GM19324 (cell line): ENCODE results near the gene CLIC5.

ENCODE experiments used
- ATAC-seq: cut with Tn5 transposase; IDR thresholded peaks from one replicate; pipeline ENCODE4 v1.9.1; 2021; ENCODE audit warnings: mild to moderate bottlenecking, moderate library complexity; ENCODE audit not compliant: unreplicated experiment, low FRiP score

CLIC5 gene

DNA sequence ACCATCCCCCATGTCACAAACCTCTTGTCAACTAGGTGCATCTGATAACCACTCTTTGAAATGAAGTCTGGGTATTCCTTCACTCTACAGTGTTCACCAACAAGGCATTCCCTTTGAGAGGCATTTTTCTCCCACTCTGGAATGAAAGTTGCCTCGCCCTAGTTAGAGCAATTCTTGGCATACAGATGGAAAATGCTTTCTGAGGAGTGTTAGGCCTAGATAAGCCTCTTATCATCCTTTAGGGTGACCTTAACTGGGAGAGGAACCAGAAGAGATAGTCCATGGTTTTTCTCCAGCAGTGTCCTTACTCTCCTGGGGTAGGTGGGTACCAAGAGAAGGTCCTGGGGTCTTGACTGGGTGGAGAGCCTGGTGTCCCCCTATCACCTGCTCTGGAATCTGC, 14.8 kb downstream of the CLIC5 start:
- no peak for ATAC-seq

DNA sequence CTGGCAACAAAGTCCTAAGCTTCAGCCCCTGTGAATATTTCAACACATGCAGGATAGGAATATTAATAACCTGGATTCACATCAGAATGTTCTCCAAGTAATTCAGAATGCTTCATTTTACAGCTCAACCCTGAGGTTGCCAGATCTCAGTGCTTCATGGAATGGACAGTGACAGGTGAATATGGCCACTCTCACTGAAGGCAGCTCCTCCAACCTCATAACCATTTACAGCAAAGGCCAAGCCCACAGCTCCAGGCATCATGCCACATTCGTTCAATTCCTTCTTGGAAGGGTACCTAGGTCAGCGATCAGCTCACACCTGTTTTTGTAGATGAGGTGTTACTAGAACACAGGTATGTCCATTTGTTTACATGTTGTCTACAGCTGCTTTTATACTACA, 17.1 kb downstream of the CLIC5 start:
- ATAC-seq = no peak

DNA sequence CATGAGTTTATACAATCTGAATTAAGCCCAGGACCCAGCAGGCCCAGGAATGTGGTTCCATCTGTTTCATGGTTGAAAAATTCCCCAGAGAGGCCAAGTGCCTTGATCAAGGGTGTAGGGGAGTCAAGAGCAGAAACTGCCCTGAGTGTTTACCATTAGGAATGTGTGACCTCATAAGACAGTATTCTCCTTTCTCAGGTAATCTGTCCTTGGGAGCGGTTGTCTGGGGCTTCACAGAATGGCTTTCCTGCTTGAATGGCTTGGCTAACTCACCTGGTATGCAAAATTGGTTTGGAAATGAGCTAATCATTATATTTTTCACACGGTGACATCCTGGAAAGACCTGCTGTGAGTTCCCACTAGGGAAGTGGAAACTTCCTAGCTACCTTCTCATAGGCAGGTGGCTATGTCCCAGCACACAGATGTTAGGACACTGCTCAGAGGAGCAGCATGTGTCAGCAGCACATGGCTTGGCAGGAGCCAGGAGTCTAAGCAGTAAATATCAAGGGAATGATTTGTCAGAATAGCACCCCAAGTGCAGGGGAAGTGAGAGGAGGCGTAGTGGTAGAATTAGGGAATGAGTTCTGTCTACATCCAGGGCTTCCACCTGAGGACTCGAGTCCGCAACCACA, 17.7 kb downstream of the CLIC5 start:
- ATAC-seq = no peak

DNA sequence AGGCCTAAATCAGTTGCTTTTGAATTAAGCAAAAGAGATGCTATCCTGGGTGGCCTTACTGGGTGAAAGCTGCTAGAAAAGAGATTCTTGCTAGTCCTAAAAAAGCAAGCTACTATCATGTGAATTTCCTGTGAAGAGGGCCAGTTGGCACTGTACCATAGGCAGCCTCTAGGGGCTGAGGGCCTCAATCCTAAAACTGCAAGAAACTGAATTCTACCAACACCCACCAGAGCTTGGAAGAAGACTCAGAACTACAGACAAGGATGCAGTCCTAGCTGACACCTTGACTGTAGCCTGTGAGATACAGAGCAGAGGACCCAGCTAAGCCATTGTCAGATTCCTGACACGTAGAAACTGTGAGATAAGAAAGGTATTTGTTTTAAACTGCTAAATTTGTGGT, 24.5 kb downstream of the CLIC5 start:
- no peak for ATAC-seq

DNA sequence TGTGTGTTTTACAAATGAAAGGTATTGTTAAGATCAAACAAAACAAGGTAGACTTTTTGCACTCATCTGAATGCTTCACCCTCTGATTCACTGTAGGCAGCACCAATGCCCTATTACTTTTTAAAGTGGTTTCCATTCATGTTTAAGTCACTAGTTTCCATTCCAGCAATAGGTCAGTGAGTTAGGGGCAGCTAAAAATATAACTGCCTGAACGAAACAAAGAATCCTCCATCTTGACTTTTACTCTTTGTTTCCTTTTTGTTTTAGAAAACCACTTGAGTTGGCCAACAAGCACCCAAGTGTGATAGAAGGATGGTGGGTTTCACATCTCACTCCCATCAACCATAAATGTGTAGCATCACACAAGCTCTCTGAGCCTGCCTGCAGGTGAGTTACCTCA, 25.5 kb downstream of the CLIC5 start:
- no peak for ATAC-seq

DNA sequence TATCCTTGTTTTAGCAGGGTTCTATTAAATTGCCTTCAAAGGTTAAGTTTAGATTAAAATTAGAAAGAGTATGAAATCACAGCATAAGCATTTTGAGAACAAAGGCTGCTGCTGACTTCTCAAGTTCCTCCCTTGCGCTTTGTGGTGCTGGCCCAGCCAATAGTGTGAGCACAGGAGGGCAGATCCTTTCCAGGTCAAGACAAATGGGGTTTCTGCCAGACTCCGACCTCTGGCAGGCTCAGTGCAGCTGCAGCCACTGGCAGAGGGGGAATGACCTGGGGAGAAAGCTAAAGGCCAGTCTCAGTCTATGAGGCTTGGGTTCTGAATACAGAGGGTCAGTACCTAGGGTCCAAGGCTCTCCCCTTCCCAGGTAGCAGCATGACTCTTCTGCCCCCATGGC, 27.0 kb downstream of the CLIC5 start:
- ATAC-seq = no peak

DNA sequence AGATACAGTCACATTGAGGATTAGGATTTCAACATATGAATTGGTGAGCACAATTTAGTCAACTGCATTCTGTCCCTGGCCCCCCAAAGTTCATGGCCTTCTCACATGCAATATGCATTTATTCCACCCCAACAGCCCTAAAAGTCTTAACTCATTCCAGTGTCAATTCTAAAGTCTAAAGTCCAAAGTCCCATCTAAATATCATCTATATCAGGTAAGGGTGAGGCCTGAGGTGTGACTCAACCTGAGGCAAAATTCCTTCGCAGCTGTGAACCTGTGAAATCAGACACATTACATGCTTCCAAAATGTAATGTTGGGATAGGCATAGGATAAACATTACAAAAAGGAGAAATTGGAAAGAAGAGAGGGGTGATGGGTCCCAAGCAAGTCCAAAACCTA, 27.8 kb downstream of the CLIC5 start:
- no peak for ATAC-seq

DNA sequence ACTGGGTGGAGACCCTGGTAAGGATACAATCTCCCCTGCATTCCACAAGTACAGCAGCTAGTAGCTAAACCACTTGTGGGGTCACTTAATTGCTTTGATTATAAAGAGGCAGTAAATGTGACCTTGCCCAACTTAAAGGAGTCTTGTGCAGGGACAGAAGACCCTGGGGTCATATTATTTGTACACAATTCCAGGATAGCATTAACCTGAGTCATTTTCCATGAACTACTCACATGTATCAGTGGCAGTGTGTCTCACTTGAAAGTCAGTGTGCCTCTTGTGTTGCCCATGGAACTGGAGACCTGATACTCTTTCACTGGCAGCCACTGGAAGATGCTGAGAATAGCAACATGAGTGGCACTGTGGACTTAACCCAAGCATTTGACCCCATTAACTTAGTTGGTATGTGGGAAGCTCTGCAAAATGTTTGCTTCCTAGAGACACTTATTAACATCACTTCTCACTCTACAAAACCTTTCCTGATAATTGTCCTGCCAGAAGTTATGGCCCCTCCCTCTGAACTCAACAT, 28.9 kb downstream of the CLIC5 start:
- no peak for ATAC-seq

DNA sequence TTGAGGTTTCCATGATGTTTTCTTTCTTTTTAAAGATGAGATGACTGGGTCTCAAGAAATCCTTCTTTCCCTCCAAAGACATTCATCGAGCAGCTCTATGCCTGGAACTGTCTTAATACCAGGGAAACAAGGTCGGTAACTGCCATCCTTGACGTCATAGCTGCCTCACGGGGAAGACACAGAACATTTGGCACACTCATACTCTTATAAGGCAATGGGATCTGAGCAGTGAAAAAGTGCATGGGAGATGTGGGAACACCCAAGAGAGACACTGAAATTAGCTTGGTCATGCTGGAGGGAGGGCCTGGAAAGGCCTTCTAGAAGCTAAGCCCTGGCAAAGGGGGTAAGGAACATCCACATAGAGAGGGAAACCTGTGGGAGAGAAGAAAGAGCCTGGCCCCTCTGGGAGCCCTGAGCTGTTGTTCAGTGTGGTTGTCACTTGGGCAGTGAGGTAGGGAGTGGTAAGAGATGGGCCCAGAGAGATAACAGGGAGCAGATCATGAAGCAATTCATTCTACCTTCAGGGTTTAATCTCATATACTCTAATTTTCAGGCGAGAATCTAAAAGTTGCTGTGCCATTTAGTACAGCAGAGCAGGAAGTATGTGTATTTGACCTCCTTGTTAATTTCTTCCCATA, 30.8 kb downstream of the CLIC5 start:
- ATAC-seq = no peak

DNA sequence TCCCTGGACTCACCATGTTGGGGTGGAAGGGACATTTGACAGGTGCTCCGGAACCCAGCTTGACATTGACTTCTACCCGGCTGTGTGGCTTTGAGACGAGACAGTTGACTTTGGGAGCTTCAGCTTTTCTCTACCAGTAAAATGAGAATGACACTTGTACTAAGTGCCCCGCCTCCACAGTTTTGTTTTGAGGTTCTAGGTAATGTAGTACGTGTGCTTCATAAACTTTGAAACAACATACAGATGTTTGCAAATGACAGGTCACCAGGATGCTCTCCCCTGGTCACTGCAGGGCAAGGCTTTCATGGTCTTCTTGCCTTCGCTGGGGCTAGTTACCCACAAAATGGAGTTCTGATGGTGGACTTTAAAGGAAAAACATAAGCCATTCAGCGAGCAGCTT, 31.3 kb downstream of the CLIC5 start:
- no peak for ATAC-seq

DNA sequence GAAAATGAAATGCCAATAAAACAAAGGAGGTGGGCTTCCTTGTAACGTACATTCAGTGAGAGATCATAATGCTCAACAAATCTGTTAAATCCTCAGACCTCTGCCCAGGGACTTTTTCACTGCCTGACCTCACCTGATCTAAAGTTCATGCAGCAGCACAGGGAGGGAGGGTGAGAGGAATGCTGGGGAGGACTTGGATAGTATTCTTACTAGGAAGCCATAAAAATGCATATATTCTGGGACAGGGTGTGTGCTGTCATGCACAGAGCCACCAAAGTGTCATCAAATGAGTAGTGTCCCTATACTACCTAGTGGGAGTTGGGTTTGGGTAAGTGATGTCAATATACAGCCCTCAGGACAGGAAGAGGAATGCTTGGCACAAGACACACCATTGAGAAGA, 32.6 kb downstream of the CLIC5 start:
- no peak for ATAC-seq

DNA sequence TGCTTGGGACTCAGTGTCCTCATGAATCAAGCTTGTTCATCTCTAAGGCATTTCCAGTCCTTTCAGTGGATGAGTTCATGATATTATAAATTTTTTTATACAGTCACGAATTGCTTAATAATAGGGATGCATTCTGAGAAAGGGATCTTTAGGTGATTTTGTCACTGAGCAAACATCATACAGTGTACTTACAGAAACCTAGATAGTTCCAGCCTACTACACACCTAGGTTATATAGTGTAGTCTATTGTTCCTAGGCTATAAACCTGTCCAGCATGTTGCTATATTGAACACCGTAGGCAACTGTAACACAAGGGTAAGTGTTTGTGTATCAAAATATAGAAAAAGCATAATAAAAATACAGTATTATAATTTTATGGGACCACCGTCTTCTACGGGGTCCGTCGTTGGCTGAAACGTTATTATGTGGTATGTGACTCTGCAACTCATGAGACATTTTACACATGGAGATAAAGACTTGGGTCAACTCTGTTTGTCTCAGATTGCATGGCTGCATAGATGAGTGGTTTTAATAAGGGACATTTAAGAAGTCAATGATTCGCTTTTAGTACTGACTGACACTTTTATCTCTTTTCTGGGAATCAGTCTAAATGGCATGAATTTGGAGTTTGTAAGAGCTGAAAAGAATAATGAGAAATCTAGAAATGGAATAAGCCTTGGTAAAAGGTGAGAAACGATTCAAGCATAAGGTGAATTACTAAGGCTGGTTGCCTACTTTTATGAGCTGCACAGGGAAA, 33.2 kb downstream of the CLIC5 start:
- no peak for ATAC-seq

DNA sequence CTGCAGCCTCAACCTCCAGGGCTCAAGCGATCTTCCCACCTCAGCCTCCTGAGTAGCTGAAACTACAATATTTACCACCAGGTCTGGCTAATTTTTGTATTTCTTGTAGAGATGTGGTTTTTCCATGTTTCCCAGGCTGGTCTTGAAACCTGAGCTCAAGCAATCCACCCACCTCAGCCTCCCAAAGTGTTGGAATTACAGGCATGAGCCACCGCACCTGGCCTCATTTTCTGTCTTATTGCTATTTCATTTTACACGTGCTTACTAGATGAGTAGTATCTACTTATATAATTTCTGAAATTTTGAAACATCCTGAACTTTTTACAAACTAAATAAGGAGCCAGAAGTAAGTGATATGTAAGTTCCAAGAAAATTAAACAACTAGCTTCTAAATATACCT, 34.6 kb downstream of the CLIC5 start:
- ATAC-seq = no peak

DNA sequence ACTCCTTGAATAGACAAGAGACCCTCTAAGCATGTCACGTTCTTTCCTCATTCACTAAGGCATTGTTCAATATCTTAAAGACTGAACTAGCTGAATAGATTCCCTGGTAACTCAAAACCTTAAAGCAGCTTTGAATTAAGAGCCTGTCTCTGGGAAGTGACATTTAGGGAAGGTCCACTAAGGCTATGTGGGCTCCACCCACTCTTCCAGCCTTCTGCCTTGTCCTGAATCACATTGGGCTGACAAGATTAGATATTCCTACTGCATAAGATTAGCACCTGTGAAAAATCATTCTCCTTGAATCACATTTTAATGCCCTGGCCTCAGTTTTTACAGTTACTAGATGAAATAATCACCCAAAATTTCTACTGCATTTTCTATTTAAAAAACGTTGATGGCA, 36.3 kb downstream of the CLIC5 start:
- no peak for ATAC-seq

DNA sequence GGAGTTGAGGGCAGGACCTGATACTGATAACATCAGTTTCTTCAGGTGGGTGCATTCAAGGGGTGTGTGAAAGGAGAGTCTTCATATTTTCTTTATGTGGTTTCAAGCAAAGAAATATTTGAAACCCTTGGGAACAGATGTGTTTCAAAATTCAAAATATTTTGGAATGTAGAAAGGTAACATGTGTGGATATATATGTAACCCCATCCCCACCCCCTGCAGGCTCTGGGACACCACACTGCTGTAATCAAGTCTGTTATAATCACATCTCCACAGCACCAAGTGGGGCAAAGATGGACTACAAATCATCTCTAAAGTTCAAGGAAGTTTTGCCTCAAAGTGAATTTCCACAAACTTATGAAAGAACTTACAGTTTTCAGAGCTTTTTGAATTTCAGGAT, 41.1 kb downstream of the CLIC5 start:
- ATAC-seq = no peak

DNA sequence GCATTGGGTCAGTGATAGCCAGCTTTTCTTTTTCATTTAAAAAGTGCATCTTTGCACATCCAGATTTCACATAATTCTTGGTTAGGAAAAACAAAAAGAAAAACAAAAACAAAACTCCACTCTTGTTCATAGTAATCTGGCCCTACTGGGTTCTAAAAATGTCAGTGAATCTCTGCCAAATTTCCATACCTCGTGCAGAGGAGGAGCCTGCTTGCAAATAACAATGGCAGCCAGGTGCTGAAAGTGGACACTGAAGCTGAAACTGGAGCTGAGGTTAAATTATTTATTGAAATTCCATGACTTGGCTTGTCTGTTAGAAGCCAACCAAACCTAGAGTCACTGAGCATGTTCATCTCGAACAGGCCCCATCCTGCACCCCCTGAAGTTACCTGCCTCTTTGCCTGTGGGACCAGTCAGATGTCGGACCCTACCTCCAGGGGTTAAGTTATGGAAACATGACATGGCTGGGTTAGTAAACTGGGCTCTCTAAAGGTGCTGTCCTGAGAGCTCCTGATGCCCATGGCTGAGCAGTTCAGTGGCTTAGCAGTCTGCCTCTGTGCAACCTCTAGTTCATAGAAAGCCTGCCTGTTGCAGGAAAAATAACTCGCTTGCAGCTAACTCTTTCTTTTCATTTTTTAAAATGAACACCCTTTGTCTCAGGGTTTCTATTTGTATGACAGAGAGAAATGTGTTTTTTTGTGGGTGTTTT, 42.7 kb downstream of the CLIC5 start:
- no peak for ATAC-seq

DNA sequence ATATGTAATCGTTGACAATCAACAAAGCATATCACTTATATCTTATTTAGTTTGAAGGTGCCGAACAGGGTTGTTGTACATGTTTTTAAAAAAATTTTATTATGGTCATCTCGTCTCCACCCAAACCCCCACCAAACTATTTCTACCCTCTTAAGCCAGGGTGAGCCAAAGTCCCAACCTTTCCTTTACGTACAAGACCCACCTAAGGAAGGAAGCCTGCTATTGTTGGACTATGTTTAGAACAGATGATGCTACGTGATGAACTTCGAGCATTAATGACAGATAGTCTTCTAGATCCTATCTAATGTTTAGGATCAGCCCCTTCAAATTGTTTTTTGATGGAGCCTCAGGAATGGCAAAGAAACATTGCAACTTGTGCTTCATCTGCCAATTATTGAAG, 44.4 kb downstream of the CLIC5 start:
- no peak for ATAC-seq

DNA sequence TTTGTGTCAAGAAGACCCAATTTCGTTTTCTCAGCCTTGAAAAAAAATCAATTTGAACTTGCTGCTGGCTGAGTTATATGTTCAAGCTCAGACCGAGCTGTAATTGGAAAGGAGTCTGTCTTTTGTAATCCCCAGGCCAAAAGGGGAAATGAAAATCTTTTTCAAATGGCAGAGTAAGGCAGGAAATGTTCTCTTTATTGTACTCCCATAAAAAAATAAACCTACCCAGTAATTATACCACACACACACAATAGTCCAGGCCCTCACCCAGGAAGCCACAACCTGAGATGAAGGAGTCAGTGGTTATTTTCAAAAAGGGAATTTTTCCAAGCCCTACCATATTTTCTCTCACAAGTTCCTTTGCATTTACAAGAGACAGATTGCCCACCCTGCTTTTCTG, 45.3 kb downstream of the CLIC5 start:
- no peak for ATAC-seq

DNA sequence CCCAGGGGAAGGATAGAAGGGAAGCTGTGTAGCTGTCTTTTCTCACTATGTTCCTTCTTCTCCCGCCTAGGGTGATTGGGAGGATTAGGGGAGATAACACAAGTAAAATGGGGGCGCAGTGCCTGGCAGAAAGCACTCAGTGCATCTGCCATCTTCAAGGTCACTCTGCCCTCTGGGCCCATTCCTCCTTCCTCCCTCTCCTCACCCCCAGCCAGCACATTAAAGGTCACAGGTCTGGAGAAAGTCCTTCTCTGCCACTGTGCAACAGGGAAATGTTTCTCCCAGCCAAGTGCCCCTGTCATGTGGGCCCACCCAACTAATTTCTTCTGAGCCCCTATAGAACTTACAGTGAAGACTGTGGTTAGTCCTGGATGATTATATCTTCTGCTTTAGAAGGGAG, 45.8 kb downstream of the CLIC5 start:
- no peak for ATAC-seq

DNA sequence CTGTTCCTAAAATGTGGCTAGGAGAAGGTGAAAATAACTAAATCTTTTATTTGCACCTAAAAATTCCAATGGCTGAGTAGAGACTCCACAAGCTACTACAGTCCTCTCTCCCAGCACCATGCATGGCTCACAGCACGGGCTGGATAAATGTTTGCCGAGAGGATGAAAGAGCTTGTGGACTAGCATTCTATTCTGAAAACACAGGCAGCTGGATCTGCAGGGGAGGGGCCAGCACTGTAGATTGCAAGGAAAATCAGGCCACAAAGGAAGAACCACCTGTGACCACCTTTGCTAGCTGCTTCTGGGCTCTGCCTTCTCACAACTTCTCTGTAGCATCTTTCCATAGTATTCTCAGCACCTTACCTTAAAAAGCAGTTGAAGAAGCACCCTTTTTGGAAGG, 46.6 kb downstream of the CLIC5 start:
- ATAC-seq = no peak

DNA sequence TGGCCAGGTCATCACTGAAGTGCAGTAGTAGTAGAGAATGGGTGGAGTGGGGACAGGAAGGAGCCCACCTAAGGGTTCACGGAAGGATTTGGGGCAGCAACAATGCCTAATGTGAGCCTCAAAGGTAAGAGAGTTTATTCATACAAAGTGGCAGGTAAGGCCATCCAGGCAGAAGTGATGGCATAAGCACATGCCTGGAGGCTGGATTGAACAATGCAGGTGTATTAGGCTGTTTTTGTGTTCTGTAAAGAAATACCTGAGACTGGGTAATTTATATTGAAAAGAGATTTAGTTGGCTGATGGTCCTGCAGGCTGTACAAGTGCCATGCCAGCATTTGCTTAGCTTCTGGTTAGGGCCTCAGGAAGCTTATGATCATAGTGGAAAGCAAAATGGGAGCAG, 48.3 kb downstream of the CLIC5 start:
- ATAC-seq = no peak
